ENCODE measurements around the gene OR2A5.
"Not testable (repeated sequence)": the region's sequence is repeated elsewhere in the genome, so short reads cannot be mapped to it uniquely, and the experiment has no call there.

Gene OR2A5

DNA sequence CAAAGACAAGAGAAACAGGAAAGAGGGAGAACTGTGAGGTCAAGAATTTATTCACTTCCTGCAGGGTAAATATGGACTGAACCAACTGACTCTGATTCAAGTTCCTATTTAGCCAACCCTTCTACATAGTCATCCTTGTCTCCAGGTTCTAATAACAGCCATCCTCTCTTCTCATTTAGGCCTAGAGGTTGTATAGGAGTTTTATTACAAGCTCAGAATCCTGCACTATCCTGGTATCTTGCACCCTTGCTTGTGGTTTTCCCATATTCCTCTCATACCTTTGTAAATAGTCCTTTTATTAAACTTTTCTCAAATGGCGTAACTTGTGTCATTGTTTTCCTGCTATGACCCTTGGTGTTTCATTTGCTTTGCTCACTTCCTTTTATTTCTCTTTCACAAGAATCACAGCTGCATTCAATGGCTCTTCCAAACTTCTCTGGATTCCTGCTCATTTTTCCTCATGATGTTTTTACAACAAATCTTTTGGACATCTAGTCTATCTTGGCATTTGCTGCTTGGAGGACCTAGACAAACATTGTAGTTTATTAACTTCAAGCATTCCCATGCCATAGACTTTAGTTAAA is 12.4 kb upstream of the OR2A5 start:
- no peak for DNase-seq

DNA sequence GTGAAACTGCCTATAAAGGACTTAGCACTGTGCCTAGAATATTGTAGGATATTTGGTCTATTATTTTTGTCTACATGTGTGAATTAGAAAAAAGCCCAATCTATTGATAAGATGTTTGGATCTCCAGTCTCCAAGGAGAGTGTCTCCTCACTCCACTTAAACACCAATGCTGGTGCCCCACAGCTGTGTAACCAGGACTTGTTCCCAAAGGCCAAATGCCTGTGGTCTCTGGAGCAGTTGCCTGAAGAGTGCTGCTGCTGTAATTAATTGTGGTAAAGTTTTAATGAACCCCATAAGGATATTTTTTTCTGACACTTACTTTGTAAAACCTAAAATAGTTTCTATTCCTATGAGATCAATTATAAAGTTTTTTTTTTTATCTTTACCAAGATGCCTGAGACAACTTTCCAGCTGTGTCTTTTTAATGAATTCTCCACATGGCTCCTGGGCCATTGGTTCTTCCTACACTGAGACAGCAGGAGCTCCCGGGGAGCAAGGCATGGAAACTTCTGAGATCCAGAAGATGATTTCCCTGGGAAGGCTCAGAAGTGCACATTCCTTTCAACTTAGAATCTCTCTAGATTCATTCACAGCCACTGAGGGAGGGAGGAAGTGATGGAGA is 11.2 kb upstream of the OR2A5 start:
- no peak for DNase-seq

DNA sequence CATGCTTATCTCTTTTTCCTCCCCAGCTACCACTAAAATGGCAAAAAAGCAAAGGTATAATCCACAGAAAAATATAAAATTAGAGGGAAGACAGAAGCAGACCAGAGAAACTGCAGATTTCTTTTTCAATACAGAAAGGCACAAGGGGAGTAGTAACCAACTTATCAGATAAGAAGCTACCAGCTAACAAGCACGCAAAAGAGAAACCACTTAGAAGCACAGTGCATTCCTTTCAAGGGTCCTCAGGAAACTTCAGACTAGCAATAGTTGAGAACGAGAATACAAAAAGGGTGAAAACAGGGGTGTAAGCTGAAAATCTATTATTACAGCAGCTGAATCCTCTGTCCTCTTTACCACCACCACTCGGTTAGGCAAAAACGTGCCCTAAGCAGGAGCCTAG is 9.9 kb upstream of the OR2A5 start:
- no peak for DNase-seq

DNA sequence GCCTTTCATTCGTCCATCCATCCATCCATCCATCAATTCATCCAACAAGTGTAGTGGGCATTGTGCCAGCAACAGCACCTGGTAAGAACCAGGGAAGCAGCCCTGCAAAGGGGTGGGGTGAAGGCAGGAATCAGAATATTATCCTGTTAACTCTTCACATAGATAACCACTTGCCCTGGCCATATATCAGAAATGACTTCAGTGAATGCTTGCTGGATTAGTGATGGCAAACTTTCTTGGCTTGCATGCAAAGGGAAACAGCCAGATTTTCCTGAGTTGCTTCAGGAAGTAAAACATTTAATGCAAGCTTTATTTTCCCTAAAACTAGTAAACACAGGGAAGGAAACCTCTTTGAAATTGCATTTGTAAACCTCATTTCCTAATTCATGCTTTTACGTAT is 743 bp downstream of the OR2A5 start:
- peak; percentile 23 for DNase-seq

DNA sequence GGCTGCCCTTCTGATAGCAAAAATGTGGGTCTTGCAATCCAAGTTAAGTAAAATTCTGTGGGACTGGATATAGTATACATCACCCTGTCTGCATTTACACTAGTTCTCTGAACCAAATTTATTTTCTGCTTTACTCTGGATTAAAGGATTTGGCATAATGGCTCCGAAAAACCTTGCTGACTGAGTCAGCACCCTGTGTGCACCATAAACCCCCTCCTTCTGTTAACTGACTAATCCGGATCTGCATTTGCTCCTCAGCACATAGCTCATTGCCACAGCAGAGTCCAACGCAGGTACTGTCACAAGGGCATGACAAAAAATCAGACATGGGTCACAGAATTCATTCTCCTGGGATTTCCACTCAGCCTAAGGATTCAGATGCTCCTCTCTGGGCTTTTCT is 1.3 kb downstream of the OR2A5 start:
- DNase-seq = no peak

DNA sequence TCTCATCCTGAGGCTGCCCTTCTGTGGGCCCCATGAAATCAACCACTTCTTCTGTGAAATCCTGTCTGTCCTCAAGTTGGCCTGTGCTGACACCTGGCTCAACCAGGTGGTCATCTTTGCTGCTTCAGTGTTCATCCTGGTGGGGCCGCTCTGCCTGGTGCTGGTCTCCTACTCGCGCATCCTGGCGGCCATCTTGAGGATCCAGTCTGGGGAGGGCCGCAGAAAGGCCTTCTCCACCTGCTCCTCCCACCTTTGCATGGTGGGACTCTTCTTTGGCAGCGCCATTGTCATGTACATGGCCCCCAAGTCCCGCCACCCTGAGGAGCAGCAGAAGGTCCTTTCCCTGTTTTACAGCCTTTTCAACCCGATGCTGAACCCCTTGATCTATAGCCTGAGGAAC is 2.1 kb downstream of the OR2A5 start:
- not testable (repeated sequence) for DNase-seq

DNA sequence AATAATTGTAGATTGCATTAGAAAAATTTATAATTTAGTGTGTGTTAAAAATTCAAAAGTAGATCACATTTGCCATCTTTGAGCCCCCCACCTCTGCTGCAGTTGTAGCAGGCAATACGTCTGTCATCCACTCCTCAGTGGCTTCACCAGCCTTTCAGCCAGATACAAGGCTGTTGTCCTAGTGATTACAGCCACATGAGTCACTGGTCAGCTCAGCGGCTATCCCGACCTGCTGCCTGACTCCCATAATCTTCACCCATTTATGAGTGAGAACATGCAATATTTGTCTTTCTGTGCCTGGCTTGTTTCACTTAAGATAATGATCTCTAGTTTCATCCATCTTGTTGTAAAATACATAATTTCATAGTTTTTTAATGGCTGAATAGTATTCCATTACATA is 9.2 kb downstream of the OR2A5 start:
- DNase-seq = no peak

DNA sequence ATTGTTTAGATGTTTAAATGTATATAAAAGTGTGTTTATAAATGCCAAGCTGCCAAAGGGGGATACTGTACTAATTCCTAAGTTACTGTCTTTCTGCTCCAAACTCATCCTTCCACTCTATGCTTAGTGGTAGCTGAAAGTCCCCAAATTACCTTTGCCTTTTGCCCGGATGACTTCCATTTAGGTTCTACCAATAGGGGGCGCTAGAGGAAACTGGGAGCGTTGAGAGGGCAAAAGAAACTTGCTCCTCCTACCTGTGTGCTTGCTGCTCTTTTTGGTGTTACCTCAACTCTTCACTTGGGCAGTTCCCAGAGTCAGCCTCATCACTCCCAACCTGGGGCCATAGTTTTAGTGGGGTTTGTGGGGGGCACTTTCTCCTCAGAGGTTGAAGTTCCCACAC is 15.0 kb downstream of the OR2A5 start:
- DNase-seq = no peak

DNA sequence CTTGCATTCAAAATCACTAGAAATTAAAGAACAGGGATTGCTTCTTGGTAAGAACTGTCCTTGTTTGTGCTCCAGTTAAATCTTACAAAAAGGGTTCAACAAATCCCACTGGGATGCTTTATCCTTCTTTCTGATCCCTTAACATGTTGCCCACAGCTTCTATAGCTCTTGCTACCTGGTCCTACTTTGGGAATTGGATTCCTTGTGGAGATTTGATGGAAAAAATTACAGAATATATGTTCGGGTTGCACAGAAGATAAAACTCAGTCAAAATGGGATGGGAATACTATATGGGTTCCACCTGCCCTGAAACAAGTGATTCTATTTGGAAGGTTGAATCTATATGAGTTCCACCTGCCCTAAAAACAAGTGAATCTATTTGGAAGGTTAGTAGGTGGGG is 20.8 kb downstream of the OR2A5 start, which contains the start of gene OR2A25:
TSS of gene OR2A25 (plus strand) at position 301 of the 400 bp plus-strand sequence. CDS start 4,409 bp downstream, outside the sequence.
- DNase-seq = no peak

DNA sequence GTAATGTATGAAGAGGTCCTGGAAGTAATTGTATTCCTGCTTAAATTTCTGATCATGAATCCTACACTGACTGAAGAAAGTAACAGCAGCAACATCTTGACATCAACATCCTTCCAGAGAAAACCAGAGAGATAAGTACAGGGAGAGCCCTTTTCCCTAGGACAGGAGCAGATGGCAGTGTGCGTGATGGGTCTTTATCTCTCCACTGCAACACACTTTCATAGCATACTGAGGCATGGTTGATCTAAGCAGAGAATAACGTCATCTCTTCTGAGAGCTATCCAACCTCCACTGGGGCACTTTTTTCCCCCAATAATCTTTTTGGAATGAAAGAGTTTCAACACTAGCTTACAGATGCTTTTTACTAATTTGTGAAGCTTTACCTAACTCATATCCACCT is 21.2 kb downstream of the OR2A5 start:
- DNase-seq = no peak

DNA sequence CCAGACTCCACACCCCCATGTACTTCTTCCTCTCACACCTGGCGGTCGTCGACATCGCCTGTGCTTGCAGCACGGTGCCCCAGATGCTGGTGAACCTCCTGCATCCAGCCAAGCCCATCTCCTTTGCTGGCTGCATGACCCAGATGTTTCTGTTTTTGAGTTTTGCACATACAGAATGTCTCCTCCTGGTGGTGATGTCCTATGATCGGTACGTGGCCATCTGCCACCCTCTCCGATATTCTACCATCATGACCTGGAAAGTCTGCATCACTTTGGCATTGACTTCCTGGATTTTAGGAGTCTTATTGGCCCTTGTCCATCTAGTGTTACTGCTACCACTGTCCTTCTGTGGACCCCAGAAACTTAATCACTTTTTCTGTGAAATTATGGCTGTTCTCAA is 25.6 kb downstream of the OR2A5 start:
- DNase-seq = no peak

DNA sequence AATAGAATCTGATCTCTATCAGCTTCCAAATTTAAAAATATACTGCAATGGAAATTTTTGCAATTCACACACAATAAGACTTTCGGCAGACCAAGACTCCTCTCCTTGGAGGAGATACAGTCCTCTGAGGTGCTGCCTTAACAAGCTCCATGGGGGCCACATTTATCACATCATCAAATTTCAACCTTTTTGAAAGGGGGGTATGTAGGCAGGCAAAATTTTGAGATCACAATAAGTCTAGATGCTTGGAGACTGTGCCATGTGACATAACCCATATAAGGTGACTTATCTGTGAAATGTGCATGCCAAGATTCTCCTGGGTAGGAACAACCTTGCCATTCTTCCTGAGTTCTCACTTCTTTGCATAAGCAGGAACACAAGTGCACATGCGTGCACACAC is 37.2 kb downstream of the OR2A5 start, which contains the start of gene OR2A12:
TSS of gene OR2A12 (plus strand) at position 301 of the 400 bp plus-strand sequence. CDS start 8,830 bp downstream, outside the sequence.
- no peak for DNase-seq

DNA sequence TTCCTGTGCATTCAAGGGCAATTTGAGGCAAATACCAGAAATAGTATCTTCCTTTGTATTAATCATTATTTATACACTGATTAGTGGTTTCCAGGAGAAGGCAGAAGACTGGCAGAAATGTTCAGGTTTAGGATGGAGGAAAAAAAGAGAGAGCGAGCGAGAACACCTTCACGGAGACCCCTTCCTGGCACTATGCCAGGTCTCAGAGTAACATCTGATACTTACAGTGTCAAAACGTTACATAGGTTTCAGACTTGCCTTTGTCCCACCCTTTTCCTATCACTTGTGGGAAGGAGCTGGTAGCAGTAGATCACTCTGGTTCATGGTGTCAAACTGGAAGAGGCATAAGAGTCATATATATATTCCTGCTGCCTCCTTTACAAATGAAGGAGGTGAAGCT is 38.0 kb downstream of the OR2A5 start:
- DNase-seq = no peak

DNA sequence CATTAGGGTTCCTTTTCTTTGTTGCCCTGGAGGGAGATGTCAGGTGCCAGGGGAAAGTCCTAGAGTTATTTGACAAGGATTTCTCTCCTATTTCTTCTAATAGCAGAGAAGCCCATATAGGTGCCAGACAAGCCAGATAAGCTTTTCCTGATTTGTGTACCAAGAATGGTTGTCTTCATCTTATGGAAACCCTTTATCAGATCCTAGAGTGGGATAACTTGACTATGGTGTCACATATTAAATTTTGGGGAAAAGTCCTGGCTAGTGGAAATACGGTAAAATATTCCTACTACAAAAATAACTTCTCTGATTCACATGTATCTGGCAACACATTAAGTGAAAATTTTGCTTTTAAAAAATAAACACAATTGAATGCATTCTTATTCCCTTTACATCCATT is 38.5 kb downstream of the OR2A5 start:
- no peak for DNase-seq

DNA sequence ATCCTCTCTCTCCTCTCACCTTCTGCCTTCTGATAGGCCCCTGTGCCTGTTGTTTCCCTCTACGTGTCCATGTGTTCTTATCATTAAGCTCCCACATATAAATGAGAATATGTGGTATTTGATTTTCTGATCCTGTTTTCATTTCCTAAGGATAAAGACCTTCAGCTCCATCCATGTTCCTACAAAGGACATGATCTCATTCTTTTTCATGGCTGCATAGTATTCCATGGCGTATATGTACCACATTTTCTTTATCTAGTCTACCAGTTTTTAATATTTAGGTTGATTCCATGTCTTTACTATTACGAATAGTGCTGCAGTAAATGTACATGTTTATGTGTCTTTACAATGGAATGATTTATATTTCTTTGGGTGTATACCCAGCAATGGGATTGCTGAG is 41.9 kb downstream of the OR2A5 start:
- DNase-seq = no peak

DNA sequence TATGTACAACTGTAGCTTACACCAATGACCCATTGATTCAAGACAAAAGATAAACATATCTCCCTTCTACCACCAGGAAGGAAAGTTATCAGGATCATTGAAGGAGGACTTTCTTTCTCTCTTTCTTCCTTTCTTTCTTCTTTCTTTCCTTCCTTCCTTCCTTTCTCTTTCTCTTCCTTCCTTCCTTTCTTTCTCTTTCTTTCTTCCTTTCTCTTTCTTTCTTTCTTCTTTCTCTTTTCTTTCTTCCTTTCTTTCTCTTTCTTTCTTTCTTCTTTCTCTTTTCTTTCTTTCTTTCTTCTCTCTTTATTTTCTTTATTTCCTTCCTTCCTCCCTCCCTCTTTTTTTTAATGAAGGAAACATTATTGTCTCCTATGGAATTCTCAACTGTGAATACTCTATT is 50.0 kb downstream of the OR2A5 start:
- DNase-seq = no peak

DNA sequence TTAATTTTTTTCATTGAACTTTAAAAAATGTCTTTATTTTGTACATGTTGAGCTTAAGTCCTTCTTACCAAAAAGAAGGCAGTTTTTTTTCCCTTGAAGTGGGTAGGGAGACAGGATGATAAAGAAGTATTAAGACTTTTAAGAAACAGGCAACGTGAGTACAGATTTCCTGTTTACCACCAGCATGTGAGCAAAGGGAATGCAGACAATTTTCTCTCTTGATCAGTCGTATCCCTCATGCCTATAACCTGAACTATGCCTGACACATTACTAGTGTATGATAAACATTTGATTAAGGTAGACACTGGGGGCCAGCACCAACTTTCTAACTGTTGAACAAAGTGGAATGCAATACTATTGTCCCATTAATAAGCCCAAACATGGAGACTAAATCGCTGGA is 51.9 kb downstream of the OR2A5 start:
- DNase-seq = no peak

DNA sequence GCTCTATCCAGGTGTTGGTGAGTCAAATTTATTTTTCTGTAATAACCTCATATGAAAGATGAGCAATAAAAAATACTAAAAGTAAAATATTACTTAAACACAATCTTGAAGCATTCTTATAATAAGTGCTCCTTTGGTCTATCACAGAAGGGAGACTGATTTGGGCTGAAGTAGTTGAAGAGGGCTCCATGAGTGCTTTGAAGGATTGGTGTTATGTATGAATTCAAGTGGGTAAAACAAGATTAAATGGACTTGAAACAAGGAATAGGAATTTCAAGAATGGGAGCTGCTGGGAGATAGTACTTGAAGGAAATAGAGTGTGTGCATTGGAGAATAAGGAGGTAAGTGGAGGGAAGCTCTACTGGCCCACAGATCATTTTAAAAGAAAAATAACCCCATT is 53.3 kb downstream of the OR2A5 start:
- no peak for DNase-seq

DNA sequence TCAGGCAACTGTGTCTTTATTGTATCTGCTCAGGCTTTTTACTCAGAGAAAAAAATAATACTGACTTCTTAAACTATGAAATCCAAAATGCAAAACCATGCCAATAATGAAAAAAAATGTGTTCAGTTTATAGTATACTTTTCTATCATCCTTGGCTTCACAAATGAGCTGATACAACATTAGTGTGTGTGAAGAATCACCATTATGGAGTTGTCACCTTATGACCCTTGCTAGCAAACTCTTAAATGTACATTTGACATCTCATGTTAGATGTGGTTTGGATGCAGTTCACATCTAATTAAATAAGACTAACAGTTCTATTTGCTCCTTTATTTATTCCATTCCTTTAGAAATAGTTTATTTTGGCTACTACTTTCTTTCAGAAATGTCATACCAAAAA is 56.5 kb downstream of the OR2A5 start:
- DNase-seq = no peak
